Hepatocyte (in vitro differentiated cells): Measurements from ENCODE around the gene CYP27C1. TPM values are rescaled to one million over a fixed set of nuclear protein-coding genes. Genes with fewer than 3 reads are reported as not detected.

Source experiments
- DNase-seq: peaks from one replicate; pipeline ENCODE4 v3.0.0-alpha.2; 2016; ENCODE audit warnings: low spot score
- H2AFZ ChIP-seq: fragments of 200-600 bp; sonication (generic); 2 replicates; pipeline ENCODE4 v1.6.0; 2016; ENCODE audit warnings: antibody characterized with exemption, mild to moderate bottlenecking
- H3K27ac ChIP-seq: fragments of 200-600 bp; sonication (generic); 2 replicates; pipeline ENCODE4 v1.5.1; 2016; ENCODE audit warnings: mild to moderate bottlenecking
- H3K27me3 ChIP-seq: fragments of 200-600 bp; sonication (generic); 2 replicates; pipeline ENCODE4 v1.6.1; 2016
- H3K36me3 ChIP-seq: fragments of 200-600 bp; sonication (generic); replicated peaks from 2 replicates; pipeline ENCODE4 v1.5.1; 2016; ENCODE audit warnings: low read depth; ENCODE audit not compliant: insufficient read depth
- H3K4me1 ChIP-seq: fragments of 200-600 bp; sonication (generic); 2 replicates; pipeline ENCODE4 v1.5.1; 2016; ENCODE audit warnings: mild to moderate bottlenecking, moderate library complexity; ENCODE audit not compliant: insufficient read depth
- H3K4me2 ChIP-seq: fragments of 200-600 bp; sonication (generic); 2 replicates; pipeline ENCODE4 v1.6.0; 2016
- H3K4me3 ChIP-seq: fragments of 200-600 bp; sonication (generic); 2 replicates; pipeline ENCODE4 v1.5.1; 2016; ENCODE audit warnings: mild to moderate bottlenecking
- H3K79me2 ChIP-seq: fragments of 200-600 bp; sonication (generic); 2 replicates; pipeline ENCODE4 v1.6.0; 2017; ENCODE audit warnings: mild to moderate bottlenecking
- H3K9me2 ChIP-seq: fragments of 200-600 bp; sonication (generic); replicated peaks from 2 replicates; pipeline ENCODE4 v1.6.0; 2017; ENCODE audit warnings: mild to moderate bottlenecking; ENCODE audit not compliant: insufficient read depth
- H3K9me3 ChIP-seq: fragments of 200-600 bp; sonication (generic); 2 replicates; pipeline ENCODE4 v1.5.1; 2016; ENCODE audit warnings: low read depth, mild to moderate bottlenecking
- H4K20me1 ChIP-seq: fragments of 200-600 bp; sonication (generic); 2 replicates; pipeline ENCODE4 v1.6.0; 2016; ENCODE audit warnings: mild to moderate bottlenecking; ENCODE audit not compliant: insufficient read depth, poor library complexity, severe bottlenecking
- CTCF ChIP-seq: fragments of 200-600 bp; sonication (generic); IDR thresholded peaks from 2 replicates; pipeline ENCODE4 v1.5.1; 2016; ENCODE audit warnings: antibody characterized with exemption, mild to moderate bottlenecking; ENCODE audit not compliant: poor library complexity
- EZH2 ChIP-seq: fragments of 200-600 bp; sonication (generic); IDR thresholded peaks from 2 replicates; pipeline ENCODE4 v1.6.1; 2016; ENCODE audit warnings: antibody characterized with exemption, mild to moderate bottlenecking, borderline replicate concordance
- EZH2phosphoT487 ChIP-seq: fragments of 200-600 bp; sonication (generic); IDR thresholded peaks from one replicate; pipeline ENCODE4 v1.6.1; 2018; ENCODE audit warnings: antibody characterized with exemption, mild to moderate bottlenecking, low read depth, moderate library complexity; ENCODE audit not compliant: unreplicated experiment, severe bottlenecking
- WGBS: methylation state at CpG from one replicate; pipeline ENCODE4 v1.1.6; 2016; ENCODE audit warnings: low lambda C conversion rate; ENCODE audit errors: missing lambda C conversion rate; 5-methylcytosine and 5-hydroxymethylcytosine counted together
- polyA plus RNA-seq: library from polyadenylated mRNA; unstranded; fragments of >200 nt; fragmentation: Nextera tagmentation; extraction: Ambion mirVana; gene quantifications from 2 replicates; pipeline ENCODE4 v1.2.1, GENCODE V29; 2016
- total RNA-seq: library from RNA; depleted of rRNA; stranded (reverse); fragments of >200 nt; gene quantifications from 2 replicates; pipeline ENCODE4 v1.2.3, GENCODE V29; 2014

CYP27C1 gene
- total and polyA plus RNA-seq, 2 experiments from 2014 or later = 1.2 to 1.4 TPM

GRCh38 chr2:127181851-127182250 lies 38.2 kb downstream of the CYP27C1 start:
- DNase-seq = no peak
- H3K9me3 ChIP-seq = no peaks in the 10 kb centered on the region
- no peak overlapping the region for H3K27ac ChIP-seq
- H3K4me2 ChIP-seq = no peak overlapping the region
- H3K36me3 ChIP-seq = no peaks in the 10 kb centered on the region
- H2AFZ ChIP-seq = no peak overlapping the region
- no peaks in the 10 kb centered on the region for H3K79me2 ChIP-seq
- no peaks in the 10 kb centered on the region for H3K27me3 ChIP-seq
- no peaks in the 10 kb centered on the region for H4K20me1 ChIP-seq
- no peak for TF ChIP-seq EZH2phosphoT487
- TF ChIP-seq EZH2 = no peak
- TF ChIP-seq CTCF = no peak
- WGBS = 89% methylated on average over 4 of the region's 4 CpGs
- no peak overlapping the region for H3K4me3 ChIP-seq
- H3K9me2 ChIP-seq = no peaks in the 10 kb centered on the region
- H3K4me1 ChIP-seq = peaks cover 3% of the 10 kb centered on the region

DNA sequence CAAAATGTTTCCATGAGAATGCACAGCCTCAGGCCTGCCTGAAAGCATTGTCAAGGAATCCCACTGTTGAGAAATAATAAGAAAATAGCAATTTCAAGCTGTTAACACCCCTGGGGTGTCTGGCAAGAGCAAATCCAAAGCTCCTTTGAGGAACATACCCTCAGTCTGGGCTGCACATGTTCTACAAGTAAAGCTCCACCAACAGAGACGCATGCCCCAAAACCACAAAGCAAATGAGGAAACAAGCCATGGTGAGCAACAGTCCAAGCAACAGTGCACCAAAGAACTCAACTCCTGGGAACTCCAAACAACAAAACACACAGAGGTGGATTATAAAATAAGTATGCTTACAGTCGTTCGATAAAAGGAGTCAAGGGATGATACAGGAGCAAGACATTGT lies 40.3 kb downstream of the CYP27C1 start:
- Histone ChIP-seq H3K27ac (no peak overlapping the region), H3K79me2 (no peaks in the 10 kb centered on the region), H3K36me3 (no peaks in the 10 kb centered on the region), H3K9me2 (no peaks in the 10 kb centered on the region), H3K4me2 (no peak overlapping the region), H3K4me1 (peaks cover 15% of the 10 kb centered on the region), H2AFZ (no peak overlapping the region), H3K4me3 (no peak overlapping the region), H4K20me1 (no peaks in the 10 kb centered on the region), H3K9me3 (no peaks in the 10 kb centered on the region), H3K27me3 (no peaks in the 10 kb centered on the region)
- TF ChIP-seq EZH2phosphoT487 = no peak
- no peak for TF ChIP-seq EZH2
- no peak for TF ChIP-seq CTCF
- 71% methylated on average over 3 of the region's 3 CpGs for WGBS
- DNase-seq = no peak

DNA sequence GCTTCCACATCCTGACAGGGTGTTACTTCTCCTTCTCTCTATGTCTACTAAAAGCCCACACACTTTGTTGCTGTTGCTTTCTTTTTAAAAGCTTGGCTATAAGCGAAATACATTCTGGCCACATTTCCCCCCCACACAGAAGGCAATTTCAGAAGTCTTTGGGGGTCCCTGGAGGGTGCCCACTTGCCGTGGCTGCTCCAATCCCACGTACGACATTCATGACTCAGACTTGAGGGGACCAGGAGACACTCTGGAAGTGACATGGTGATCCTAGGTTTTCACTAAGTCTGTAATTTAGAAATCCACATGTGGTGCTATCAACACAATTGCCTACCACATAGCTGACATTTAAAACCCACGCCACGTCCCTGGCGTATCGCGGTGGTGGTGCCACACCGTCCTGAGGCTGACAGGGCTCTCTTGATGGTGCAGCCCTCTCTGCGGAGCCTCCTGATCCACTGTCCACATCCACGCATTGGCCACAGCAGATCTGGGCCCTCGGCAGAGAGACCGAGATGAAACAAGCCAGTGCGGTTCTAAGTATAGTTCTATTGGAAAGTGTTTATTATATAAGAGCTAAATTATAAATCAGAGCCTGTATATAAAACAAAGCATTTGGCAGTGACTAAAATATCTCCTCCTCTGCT lies 42.4 kb downstream of the CYP27C1 start:
- Histone ChIP-seq H3K27me3 (no peaks in the 10 kb centered on the region), H3K4me3 (no peak overlapping the region), H3K4me2 (no peak overlapping the region), H3K4me1 (peaks cover 20% of the 10 kb centered on the region), H3K27ac (peak overlapping the region; percentile 97), H3K79me2 (no peaks in the 10 kb centered on the region), H3K36me3 (no peaks in the 10 kb centered on the region), H3K9me3 (no peaks in the 10 kb centered on the region), H2AFZ (no peak overlapping the region), H3K9me2 (no peaks in the 10 kb centered on the region), H4K20me1 (no peaks in the 10 kb centered on the region)
- DNase-seq = no peak
- no peak for TF ChIP-seq EZH2
- no peak for TF ChIP-seq CTCF
- no peak for TF ChIP-seq EZH2phosphoT487
- 96% methylated on average over 15 of the region's 15 CpGs for WGBS
